Hematopoietic multipotent progenitor cell treated with erythropoietin and hydrocortisone succinate and interleukin-3 and kit ligand, for 17 days (in vitro differentiated cells): Measurements from ENCODE around the gene GART.

ENCODE experiments used
- DNase-seq: peaks from one replicate; pipeline ENCODE4 v3.0.0-alpha.2; 2015; ENCODE audit warnings: low spot score

Gene GART

DNA sequence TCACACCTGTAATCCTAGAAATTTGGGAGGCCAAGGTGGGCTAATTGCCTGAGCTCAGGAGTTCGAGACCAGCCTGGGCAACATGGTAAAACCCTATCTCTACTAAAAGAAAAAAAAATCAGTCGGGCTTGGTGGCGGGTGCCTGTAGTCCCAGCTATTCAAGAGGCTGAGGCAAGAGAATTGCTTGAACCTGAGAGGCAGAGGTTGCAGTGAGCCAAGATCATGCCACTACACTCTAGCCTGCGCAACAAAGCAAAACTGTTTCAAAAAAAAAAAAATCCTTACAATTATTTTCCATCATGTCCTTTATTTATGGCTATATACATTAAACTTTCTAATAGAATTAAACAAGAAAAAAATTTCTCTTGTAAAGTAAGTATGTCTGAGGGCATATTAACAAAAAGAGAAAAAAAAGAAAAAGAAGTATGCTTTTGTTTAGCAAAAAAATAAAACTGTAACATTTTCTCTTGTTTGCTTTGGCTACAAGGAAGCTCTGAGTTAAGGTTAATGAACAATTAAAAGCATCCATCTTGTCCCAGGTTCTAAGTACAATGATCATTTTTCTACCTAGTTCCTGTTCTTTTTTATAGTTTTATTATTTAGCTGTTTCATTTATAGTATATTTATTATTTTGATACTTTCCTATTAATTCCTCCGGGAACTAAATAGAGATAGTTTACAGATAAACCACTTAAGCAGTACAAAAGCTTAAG, 80.2 kb downstream of the GART start:
- DNase-seq: no peak

DNA sequence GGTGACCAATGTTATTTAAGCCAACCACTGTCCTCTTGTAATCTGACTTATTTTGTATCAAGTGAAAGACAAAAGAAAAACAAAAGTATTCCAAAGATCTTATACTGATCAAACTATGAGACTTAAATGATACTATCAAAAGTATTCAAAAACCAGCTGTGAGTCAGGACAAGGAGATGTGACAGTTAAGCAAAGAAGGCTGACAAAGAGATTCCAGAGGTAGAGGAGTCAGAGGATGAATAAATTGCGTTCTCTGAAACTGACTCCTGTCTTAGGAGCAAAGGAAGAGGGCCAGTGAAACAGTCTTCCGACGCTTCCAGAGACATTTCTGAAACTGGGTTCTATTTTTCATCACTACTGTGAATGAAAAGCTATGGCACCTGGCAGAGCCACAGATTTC, 83.1 kb downstream of the GART start:
- DNase-seq: no peak

DNA sequence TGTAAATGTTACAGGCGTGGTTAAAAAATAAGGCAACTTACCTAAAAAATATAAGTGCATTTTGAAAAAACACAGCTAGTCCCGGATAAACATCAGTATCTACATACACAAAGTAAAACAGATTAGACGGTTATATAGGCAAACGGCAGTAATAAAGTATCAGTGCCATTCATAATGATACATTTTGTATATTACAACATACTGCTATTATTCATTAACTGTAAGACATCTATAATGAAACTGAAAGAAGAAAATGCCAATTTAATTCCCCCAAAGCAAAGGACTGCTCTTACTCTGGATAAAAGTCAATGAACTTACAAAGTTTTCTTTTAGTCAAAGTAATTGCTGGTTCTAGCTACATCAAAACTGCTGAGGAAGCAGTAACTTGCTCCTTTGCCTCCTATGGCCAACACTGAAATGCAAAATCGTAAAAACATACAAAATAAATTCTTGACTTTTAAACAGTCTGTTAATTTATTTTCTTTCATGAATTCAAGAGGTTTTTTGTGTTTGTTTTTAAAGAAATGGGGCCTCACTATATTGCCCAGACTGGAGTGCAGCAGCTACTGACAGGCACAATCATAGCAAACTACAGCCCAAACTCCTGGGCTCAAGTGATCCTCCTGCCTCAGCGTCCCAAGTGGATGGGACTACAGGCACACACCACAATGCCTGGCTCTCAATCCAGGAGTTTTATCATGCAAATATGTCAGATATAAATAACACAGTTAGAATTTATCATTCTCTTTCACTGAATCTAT, 86.1 kb downstream of the GART start:
- no peak for DNase-seq
